NCI-H2196 (cell line): ENCODE results near the gene GREM2.

Experiments used
- DNase-seq: peaks from one replicate; lab custom pipeline; 2025; ENCODE audit not compliant: unreplicated experiment; lab: John Stamatoyannopoulos, UW

GREM2 gene

GRCh38 chr1:240503036-240503435, 108.9 kb downstream of the GREM2 start:
- no peak for DNase-seq

DNA sequence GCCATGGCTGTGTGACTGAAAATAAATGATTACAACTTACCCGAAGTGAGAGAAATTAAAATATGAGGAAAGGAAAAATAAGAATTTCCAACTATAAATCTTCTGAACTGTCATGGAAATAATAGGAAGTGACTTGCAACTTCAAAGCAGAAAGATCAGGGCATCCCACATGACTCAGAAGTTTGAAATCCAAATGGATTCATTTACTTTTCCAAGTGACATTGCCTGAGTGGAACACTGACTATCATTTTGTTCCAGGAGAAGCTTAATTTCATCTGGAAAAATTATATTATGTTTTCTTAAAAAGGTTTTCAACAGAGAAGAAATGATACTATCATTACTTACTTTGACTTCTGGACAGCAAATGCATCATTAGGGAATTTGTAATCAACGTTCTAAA, 110.8 kb downstream of the GREM2 start:
- DNase-seq: no peak

DNA sequence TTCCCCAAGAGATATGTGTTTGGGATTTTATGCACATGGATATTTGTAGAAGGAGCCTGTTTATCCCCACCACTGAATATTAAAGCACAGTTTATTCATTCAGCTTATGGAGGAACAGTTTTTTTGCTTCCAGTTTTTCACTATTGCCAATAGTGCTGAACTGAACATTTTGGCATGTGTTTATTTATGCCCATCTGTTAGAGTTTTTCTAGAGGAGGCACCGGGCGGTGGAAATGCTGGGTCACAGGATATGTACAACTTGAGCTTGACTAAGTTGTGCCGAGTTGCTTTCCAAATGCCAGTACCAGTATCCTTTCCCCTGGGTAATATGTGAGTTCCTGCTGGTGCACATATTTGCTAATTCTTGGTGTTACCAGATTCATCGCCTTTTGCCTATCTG, 111.3 kb downstream of the GREM2 start:
- no peak for DNase-seq

DNA sequence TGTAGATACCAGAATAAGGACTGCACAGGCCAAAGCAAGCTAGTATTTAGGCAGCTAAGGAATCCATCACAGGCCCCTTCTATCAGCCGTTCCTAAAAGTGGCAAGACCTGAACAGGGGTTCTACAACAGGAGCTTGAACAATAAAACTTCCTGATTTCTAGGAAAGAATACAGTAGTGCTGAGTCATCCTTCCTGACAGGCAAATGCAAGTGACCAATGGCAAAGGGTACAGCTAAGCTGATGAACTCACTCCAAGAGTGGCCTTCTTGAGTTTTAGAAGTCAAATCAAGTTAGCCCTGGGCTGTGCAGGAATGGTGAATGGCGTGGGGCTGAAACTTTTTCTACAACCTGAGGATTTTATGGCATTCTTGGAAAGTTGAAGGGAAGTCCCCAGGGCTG, 112.9 kb downstream of the GREM2 start:
- DNase-seq: no peak

GRCh38 chr1:240498335-240498734, 113.6 kb downstream of the GREM2 start:
- no peak for DNase-seq

DNA sequence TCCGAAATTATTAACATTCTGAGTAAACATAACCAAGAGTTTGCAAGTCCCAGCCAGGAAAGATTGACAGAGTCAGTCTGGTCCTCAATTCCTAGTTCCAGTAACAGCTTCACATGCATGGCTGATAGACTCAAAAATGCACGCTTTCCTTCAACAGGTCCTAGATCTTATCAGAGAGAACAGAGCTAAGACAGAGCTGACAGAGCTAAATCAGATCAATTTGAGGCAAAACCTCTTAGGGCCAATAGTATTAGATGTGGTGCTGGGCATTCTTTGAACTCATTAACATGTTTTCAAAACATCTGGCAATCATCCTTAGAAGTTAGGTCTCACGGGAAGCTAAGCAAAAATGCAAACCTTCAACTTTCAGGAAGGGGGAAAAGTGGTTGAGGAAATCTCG, 114.0 kb downstream of the GREM2 start:
- DNase-seq: no peak

- no peak for DNase-seq
Measured at GRCh38 chr1:240496941-240497340, 115.0 kb downstream of the GREM2 start.

DNA sequence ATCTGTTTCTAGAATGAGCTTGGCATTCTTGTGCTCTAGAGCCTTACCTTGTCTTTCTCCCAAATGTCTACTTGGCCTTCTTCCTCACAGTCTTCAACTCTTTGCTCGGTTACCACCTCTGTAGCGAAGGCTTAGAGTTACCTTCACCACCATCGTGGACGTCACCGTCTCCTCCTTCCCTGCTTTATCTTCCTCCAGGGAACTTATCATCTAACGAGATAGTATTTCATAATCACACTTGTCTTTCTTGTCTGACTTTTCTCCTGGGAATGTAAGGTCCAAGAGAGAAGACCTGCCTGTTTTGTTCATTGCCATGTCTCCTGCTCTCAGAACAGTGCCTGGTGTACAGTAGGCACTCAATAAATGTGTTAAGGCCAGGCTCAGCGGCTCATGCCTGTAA, 115.6 kb downstream of the GREM2 start:
- DNase-seq: no peak

GRCh38 chr1:240495601-240496000, 116.4 kb downstream of the GREM2 start:
- no peak for DNase-seq

GRCh38 chr1:240492832-240493440, 119.0 kb downstream of the GREM2 start:
- DNase-seq: no peak

DNA sequence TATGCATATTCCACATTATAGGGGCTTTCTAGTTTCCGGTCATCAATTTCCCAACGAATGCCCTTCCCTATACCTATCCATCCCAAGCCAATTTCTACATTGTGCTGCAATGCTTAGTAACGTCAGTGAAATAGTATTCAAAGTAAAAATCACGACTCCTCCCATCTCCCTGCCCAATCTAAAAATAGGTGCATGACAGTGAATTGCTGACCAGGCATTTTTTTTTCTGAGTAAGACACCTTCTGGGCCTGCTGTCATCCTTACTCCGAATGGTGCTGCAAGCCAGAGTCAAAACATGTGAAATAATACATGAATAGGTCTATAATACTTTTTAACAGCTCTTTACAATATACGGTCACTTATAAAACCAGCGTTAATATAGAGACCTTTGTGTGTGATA, 120.2 kb downstream of the GREM2 start:
- DNase-seq: no peak

- DNase-seq: no peak
Measured at GRCh38 chr1:240491156-240491555, 120.8 kb downstream of the GREM2 start.

GRCh38 chr1:240487493-240487892, 124.5 kb downstream of the GREM2 start:
- no peak for DNase-seq

GRCh38 chr1:240486611-240487010, 125.3 kb downstream of the GREM2 start:
- DNase-seq: no peak

DNA sequence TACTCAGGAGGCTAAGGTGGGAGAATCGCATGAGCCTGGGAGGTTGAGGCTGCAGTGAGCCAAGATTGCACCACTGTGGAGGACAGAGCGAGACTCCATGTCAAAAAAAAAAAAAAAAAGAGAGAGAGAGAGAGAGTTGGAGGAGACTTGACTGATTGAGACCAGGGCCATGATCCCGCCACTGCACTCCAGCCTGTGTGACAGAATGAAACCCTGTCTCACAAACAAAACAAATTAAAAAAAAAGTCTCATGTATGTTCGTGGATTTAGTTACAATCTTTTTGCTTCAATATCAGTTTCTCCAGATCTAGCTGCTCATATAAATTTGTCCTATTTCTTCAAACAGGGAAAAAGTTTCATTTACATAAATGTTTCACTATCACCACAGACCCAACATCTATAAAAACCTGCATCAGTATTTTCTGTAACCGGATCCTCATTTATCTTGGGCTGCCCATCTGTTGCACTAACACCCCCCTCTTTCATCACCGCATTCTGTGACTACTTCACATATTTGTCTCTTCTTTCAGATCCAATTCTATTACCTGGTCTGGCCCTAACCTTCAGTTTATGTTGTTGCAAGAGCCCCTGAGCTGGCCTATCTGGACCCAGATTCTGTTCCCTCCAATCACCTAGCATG, 127.0 kb downstream of the GREM2 start:
- DNase-seq: no peak

DNA sequence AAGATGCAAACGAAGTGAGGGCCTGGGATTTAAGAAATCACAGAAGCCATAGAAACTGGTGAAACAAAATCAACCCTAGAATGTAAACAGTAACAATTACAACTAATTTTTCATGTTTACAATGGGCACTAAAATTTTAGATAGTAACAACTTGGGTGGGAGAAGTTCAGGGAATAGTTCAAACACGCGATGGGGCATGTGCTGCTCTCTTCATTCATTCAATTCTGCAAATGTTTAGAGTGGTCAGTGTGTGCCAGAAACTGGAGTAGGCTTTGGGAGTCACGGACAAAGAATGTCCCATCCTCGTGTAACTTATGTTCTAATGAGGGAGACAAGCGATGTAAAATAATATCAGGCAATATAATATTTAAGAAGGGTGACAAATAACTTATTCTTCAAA, 133.4 kb downstream of the GREM2 start:
- DNase-seq: no peak

DNA sequence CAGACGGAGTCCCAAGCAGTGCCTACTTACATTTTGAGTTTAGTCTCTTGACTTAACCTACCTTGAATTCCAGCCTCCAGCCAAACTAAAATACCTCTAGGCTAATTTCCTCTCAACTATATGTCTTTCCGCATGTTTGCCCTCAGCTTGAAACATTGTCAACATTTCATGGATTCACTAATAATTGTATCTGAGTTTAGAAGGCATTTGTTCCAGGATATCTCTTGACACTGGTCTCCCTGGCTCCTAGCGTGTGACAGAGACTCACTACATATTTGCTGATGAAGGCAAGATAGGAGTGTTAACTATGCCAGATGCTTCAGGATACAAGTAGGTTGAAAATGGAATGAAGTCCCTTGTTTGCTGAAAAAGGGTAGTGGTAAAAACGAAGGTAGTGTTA, 136.1 kb downstream of the GREM2 start:
- DNase-seq: no peak

- DNase-seq: no peak
Measured at GRCh38 chr1:240474133-240474614, 137.8 kb downstream of the GREM2 start.

GRCh38 chr1:240468656-240469055, 143.3 kb downstream of the GREM2 start:
- DNase-seq: no peak

- DNase-seq: no peak
Measured at GRCh38 chr1:240467895-240468294, 144.1 kb downstream of the GREM2 start.

- no peak for DNase-seq
Measured at GRCh38 chr1:240466509-240466908, 145.4 kb downstream of the GREM2 start.

DNA sequence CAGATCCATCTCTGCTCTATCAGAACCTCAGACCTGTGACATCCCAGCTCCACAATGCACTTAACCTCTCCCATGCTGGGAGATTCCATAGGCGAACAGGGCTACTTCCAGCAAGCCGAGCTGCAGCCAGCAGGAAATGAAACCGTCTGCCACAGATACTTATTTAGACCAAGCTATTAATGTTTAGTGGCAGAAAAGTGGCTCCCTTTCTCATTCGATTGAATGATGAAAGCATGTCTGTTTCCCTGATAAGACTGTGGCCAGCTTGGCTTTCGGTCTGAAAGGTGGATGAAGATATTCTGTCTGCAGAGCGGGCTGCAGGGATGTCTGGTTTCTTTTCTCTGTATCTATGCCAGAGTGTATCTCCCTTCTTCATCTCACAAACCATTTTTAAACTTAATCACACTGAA, 146.4 kb downstream of the GREM2 start:
- no peak for DNase-seq

DNA sequence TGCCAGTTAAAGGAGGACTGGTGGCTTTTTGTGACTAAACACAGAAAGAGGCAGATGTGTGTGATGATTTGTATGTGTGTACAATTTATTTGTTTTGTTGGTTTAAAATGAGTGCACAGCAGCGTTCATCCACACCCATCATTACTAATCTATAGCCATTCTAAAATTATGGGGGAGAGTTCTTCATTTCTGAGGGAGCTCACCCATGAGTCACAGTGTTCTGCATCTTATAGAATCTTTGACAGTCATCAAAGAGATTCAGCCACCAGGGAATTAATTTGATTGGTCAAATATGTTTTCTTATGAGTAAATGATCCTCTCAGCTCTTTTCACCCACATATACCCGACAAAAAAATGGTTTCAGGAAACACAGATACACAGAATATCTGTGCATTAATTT, 147.9 kb downstream of the GREM2 start:
- no peak for DNase-seq
